ENCODE measurements around the gene PEAR1. TPM values are rescaled to one million over a fixed set of nuclear protein-coding genes. Genes with fewer than 3 reads are reported as not detected.

Gene PEAR1
- total RNA-seq, 2 experiments from 2014 or later = 0.28 TPM

DNA sequence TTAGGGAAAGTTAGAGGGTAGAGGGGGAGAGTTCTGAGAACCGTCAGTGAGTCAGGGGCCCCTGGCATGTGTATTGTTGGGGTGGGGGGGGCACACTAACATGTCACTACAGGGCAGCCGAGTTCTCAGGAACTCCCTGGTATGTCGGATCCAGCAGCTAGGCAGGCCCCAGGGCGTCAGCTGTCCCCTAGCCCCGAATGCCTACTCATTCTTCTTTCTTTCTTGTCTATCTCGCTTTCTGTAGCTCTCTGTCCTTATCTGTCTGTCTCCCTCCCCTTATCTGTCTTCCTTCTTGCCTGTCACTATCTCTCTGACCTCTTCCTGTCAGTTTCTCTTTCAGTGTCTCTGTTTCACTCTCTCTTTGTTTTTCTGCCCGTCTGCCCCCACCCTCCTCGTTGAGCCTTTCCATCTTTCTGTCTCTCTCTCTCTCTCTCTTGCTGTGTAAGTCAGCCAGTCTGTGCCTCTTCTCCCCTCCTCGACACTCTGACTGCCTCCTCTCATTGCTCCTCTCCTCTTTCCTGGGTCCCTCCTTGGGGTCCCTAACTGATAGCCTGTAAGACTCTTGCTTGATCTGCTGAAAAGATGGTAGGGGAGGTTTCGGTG is 30.4 kb upstream of the PEAR1 start:
- ATAC-seq (ENCODE audit: low read depth) = peak; percentile 15
- Mint-ChIP-seq H3K9me3 (no peaks in the 10 kb centered on the region), H3K36me3 (peaks cover 2% of the 10 kb centered on the region), H3K27me3 (peaks cover 28% of the 10 kb centered on the region), H3K27ac (peak overlapping the region; percentile 89), H3K4me1 (peaks cover 64% of the 10 kb centered on the region), H3K4me3 (peak overlapping the region; percentile 78)
- POLR2A ChIA-PET = interaction anchor here (0.8 to 6.7 kb wide), 5 partner anchors 12 to 54 kb away, joined by 3 to 54 read pairs (median 5); no protein-coding TSS in a partner anchor
- DNase-seq = no peak

- Mint-ChIP-seq H3K27me3 (peaks cover 22% of the 10 kb centered on the region), H3K4me3 (peak overlapping the region; percentile 78), H3K27ac (peak overlapping the region; percentile 89), H3K36me3 (peaks cover 2% of the 10 kb centered on the region), H3K9me3 (no peaks in the 10 kb centered on the region), H3K4me1 (peaks cover 64% of the 10 kb centered on the region)
- POLR2A ChIA-PET = interaction anchor here (6.7 kb wide), 1 partner anchor 15 kb away, joined by 54 read pairs; no protein-coding TSS in a partner anchor
- no peak for DNase-seq
- ATAC-seq (ENCODE audit: low read depth) = no peak
Observed at GRCh38 chr1:156863631-156864030, 29.9 kb upstream of the PEAR1 start.

DNA sequence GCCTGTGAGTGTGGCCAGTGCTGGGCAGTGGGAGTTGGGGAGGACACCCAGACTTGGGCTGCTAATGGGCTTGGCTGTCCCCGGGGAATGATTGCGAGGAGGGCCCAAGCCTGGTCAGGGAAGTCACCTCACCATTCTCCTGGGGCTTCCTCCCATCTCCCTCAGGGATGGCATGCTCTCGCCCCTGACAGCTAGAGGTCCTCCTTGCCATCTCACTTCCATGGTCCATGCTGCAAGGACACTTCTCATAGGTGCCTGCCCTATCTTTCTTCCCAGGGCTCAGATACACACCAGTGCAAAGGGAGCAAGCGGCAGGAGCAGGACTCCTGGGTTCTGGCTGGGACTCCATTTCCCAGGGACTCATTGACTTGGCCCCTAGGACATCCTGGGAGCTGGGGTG is 28.7 kb upstream of the PEAR1 start:
- H3K27ac Mint-ChIP-seq = peak overlapping the region; percentile 89
- no peak for ATAC-seq (ENCODE audit: low read depth)
- H3K4me1 Mint-ChIP-seq = peaks cover 58% of the 10 kb centered on the region
- no peak for DNase-seq
- POLR2A ChIA-PET = interaction anchor here (0.6 kb wide), 1 partner anchor 89 kb away, joined by 4 read pairs; no protein-coding TSS in a partner anchor
- H3K36me3 Mint-ChIP-seq = peaks cover 2% of the 10 kb centered on the region
- H3K4me3 Mint-ChIP-seq = peak overlapping the region; percentile 70
- H3K27me3 Mint-ChIP-seq = peaks cover 15% of the 10 kb centered on the region
- no peaks in the 10 kb centered on the region for H3K9me3 Mint-ChIP-seq

DNA sequence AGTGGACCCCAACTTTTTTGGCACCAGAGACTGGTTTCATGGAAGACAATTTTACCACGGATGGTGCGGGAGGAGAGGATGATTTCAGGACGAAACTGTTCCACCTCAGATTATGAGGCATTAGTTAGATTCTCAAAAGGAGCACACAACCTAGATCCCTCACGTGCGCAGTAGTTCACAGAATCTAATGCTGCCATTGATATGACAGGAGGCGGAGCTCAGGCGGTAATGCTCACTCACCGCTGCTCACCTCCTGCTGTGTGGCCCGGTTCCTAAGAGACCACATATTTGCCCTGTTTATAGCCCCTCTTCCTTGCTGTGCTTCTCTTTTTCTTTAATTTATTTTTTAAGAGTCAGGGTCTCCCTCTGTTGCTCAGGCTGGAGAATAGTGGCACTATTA is 28.3 kb upstream of the PEAR1 start:
- DNase-seq (no peak), ATAC-seq (ENCODE audit: low read depth) (no peak)
- POLR2A ChIA-PET = interaction anchor here (0.6 to 1.3 kb wide), 2 partner anchors 28 to 90 kb away, joined by 4 to 5 read pairs; no protein-coding TSS in a partner anchor
- no peaks in the 10 kb centered on the region for H3K9me3 Mint-ChIP-seq
- peaks cover 12% of the 10 kb centered on the region for H3K27me3 Mint-ChIP-seq
- H3K4me1 Mint-ChIP-seq = peaks cover 59% of the 10 kb centered on the region
- H3K27ac Mint-ChIP-seq = peak overlapping the region; percentile 89
- H3K4me3 Mint-ChIP-seq = peak overlapping the region; percentile 70
- H3K36me3 Mint-ChIP-seq = peaks cover 2% of the 10 kb centered on the region

DNA sequence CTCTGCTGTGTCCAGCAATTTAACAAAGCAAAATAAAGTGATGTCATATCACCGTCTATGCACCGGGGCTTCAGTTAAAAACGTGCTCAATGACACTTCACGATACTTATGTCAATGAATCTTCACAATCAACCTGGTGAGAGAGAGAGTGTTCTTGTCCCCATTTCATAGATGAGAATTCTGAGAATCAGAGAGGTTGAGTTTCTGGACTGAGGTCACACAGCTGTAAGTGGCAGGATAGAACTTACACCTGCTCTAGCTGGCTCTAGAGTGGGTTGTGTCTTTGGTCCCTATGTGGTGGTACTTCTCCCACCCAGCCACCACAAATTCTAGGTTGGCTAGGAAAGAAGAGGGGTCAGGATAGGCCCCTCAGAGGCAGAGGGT is 27.7 kb upstream of the PEAR1 start:
- Mint-ChIP-seq H3K27ac (peak overlapping the region; percentile 89), H3K9me3 (no peaks in the 10 kb centered on the region), H3K27me3 (peaks cover 10% of the 10 kb centered on the region), H3K4me3 (peak overlapping the region; percentile 70), H3K4me1 (peaks cover 57% of the 10 kb centered on the region), H3K36me3 (peaks cover 2% of the 10 kb centered on the region)
- ATAC-seq (ENCODE audit: low read depth) (peak; percentile 3), DNase-seq (no peak)
- POLR2A ChIA-PET = interaction anchor here (0.8 to 1.3 kb wide), 3 partner anchors 16 to 59 kb away, joined by 3 to 5 read pairs (median 3); no protein-coding TSS in a partner anchor

- ATAC-seq (ENCODE audit: low read depth) (peak; percentile 29), DNase-seq (no peak)
- POLR2A ChIA-PET = interaction anchor here (0.8 to 1.3 kb wide), 3 partner anchors 16 to 60 kb away, joined by 3 to 5 read pairs (median 3); no protein-coding TSS in a partner anchor
- H3K4me3 Mint-ChIP-seq = peak overlapping the region; percentile 70
- peaks cover 10% of the 10 kb centered on the region for H3K27me3 Mint-ChIP-seq
- H3K4me1 Mint-ChIP-seq = peaks cover 57% of the 10 kb centered on the region
- H3K36me3 Mint-ChIP-seq = peaks cover 2% of the 10 kb centered on the region
- H3K27ac Mint-ChIP-seq = peak overlapping the region; percentile 89
- no peaks in the 10 kb centered on the region for H3K9me3 Mint-ChIP-seq
Observed at GRCh38 chr1:156866249-156866909, 27.1 kb upstream of the PEAR1 start.

- Mint-ChIP-seq H3K9me3 (no peaks in the 10 kb centered on the region), H3K4me3 (no peak overlapping the region), H3K27me3 (peaks cover 5% of the 10 kb centered on the region), H3K4me1 (peaks cover 39% of the 10 kb centered on the region), H3K36me3 (no peaks in the 10 kb centered on the region), H3K27ac (no peak overlapping the region)
- no peak for DNase-seq
- ATAC-seq (ENCODE audit: low read depth) = no peak
- POLR2A ChIA-PET = no interaction called here
Observed at GRCh38 chr1:156868341-156868740, 25.2 kb upstream of the PEAR1 start.

DNA sequence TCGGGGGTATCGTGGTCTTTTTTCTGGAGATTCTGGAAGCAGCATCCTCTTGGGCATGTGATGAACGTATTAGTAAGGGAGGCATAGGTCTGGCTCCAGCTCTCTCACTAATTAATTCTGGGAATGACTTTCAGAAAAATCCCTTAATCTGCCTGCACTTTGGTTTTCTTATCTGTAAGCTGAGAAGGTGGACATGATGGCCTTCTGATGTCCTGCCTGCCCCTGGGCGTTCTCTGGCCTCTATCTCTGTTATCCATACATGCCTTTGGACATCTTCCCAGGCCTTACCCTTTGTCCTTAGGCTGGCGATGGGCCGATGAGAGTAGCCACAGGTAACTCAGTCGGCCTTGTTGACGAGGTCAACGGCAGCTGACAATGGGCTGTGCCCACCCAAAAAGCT is 24.1 kb upstream of the PEAR1 start:
- no peaks in the 10 kb centered on the region for H3K36me3 Mint-ChIP-seq
- no peak overlapping the region for H3K4me3 Mint-ChIP-seq
- no peak overlapping the region for H3K27ac Mint-ChIP-seq
- H3K9me3 Mint-ChIP-seq = no peaks in the 10 kb centered on the region
- peaks cover 28% of the 10 kb centered on the region for H3K4me1 Mint-ChIP-seq
- ATAC-seq (ENCODE audit: low read depth) (no peak), DNase-seq (no peak)
- H3K27me3 Mint-ChIP-seq = peaks cover 5% of the 10 kb centered on the region
- POLR2A ChIA-PET = no interaction called here

- no peak for DNase-seq
- ATAC-seq (ENCODE audit: low read depth) = no peak
- Mint-ChIP-seq H3K27me3 (peaks cover 11% of the 10 kb centered on the region), H3K9me3 (no peaks in the 10 kb centered on the region), H3K4me3 (no peak overlapping the region), H3K27ac (no peak overlapping the region), H3K4me1 (peaks cover 2% of the 10 kb centered on the region), H3K36me3 (peaks cover 3% of the 10 kb centered on the region)
- POLR2A ChIA-PET = no interaction called here
Observed at GRCh38 chr1:156873659-156874058, 19.9 kb upstream of the PEAR1 start.

DNA sequence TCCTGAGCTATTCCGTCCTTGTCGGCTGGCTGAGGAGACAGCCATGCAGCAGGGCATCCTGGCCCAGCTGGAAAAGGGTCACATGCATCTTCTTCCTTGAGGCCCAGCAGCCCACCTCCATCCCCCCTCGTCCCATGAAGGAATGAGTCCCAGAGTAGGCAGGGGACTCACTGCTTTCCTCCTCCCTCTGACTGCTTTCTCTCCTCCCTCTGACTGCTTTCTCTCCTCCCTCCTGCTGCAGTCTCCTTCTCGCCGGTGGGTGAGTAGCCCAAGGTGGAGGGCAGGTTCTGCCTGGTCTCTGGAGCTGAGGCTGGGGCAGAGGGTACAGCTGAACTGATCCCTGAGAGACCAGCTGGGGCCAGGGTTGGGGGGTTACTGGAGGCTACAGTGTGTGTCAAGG is 19.4 kb upstream of the PEAR1 start:
- Mint-ChIP-seq H3K27ac (no peak overlapping the region), H3K4me1 (peaks cover 2% of the 10 kb centered on the region), H3K36me3 (peaks cover 3% of the 10 kb centered on the region), H3K4me3 (no peak overlapping the region), H3K27me3 (peaks cover 11% of the 10 kb centered on the region), H3K9me3 (no peaks in the 10 kb centered on the region)
- ATAC-seq (ENCODE audit: low read depth) (no peak), DNase-seq (no peak)
- POLR2A ChIA-PET = interaction anchor here (1.3 kb wide), 1 partner anchor 12 kb away, joined by 3 read pairs; no protein-coding TSS in a partner anchor

DNA sequence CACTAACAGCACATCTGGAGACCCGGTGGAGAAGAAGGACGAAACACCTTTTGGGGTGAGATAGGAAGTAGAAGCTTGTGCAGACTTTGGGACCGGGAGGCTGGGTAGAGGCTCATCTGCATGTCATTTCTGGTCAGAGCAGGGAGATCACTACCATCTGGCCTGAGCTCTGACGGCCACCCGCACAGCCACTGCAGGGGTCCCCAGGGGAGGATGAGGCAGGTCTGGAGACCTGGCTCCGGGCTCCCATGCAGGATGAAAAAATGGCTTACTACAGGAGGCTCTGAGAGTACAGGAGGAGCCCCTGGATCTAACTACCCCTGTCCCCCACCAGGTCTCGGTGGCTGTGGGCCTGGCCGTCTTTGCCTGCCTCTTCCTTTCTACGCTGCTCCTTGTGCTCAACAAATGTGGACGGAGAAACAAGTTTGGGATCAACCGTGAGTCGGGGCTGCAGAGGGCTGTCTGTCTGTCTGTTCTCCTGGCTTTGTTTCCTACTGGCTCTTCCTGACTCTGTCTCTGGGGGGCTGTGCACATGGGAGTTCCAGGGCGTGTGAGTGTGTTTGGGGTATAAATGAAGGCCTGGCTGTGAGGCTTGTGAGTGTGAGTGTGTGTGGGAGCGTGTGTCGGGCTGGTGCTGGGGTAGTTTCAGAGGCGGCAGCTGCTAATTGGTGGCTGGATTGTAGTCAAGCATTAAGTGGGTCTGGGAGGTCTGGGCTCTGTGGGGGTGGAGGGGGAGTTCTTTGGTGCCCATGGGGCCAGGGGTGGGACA is 18.8 kb upstream of the PEAR1 start:
- Mint-ChIP-seq H3K9me3 (no peaks in the 10 kb centered on the region), H3K4me3 (no peak overlapping the region), H3K27me3 (peaks cover 11% of the 10 kb centered on the region), H3K4me1 (peaks cover 2% of the 10 kb centered on the region), H3K27ac (no peak overlapping the region), H3K36me3 (peaks cover 3% of the 10 kb centered on the region)
- POLR2A ChIA-PET = interaction anchor here (1.3 kb wide), 1 partner anchor 12 kb away, joined by 3 read pairs; no protein-coding TSS in a partner anchor
- ATAC-seq (ENCODE audit: low read depth) (no peak), DNase-seq (no peak)

GRCh38 chr1:156875341-156875615 is 18.2 kb upstream of the PEAR1 start:
- Mint-ChIP-seq H3K36me3 (peaks cover 3% of the 10 kb centered on the region), H3K4me1 (no peaks in the 10 kb centered on the region), H3K9me3 (no peaks in the 10 kb centered on the region), H3K4me3 (no peak overlapping the region), H3K27ac (no peak overlapping the region), H3K27me3 (peaks cover 11% of the 10 kb centered on the region)
- DNase-seq = no peak
- POLR2A ChIA-PET = interaction anchor here (1.3 kb wide), 1 partner anchor 13 kb away, joined by 3 read pairs; no protein-coding TSS in a partner anchor
- no peak for ATAC-seq (ENCODE audit: low read depth)

DNA sequence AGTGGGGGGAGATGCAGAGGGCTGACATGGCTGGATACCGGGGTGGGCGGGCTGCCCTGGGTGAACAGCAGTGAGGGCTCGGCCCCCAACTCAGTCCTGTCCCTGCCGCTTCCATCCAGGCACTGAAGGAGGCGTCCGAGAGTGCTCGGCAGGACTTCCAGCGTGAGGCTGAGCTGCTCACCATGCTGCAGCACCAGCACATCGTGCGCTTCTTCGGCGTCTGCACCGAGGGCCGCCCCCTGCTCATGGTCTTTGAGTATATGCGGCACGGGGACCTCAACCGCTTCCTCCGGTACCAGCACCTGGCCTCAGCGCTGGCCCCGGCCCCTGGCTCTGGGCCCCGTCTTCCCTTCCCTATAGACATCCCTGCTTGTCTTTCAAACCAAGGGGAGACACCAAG is 17.2 kb upstream of the PEAR1 start:
- Mint-ChIP-seq H3K4me3 (no peak overlapping the region), H3K9me3 (no peaks in the 10 kb centered on the region), H3K27me3 (peaks cover 11% of the 10 kb centered on the region), H3K36me3 (peaks cover 3% of the 10 kb centered on the region), H3K4me1 (no peaks in the 10 kb centered on the region), H3K27ac (no peak overlapping the region)
- DNase-seq (no peak), ATAC-seq (ENCODE audit: low read depth) (no peak)
- POLR2A ChIA-PET = no interaction called here
